HepG2 (cell line): ENCODE results near the gene CCT3. TPM values are rescaled to one million over a fixed set of nuclear protein-coding genes. Genes with fewer than 3 reads are reported as not detected.
"Not testable (repeated sequence)": the region's sequence is repeated elsewhere in the genome, so short reads cannot be mapped to it uniquely, and the experiment has no call there.

Experiments
- ATAC-seq: fragments of 200-7000 bp; cut with Tn5 transposase; 3 replicates; pipeline ENCODE4 v1.9.1; 2020; ENCODE audit warnings: mild to moderate bottlenecking, moderate library complexity
- BruUV-seq: library from RNA; stranded (reverse); fragments of 400-500 nt; replicated peaks from 2 replicates; lab custom pipeline; 2021; lab: Mats Ljungman, UMichigan
- CTCF ChIA-PET: fragments of 300-600 bp; formaldehyde crosslinking; extraction: SDS; loops from one replicate; lab custom pipeline; 2021; ENCODE audit warnings: low total read pairs, inconsistent platforms, low intra/inter-chr PET ratio; lab: Yijun Ruan, JAX
- POLR2A ChIA-PET: fragments of 350-600 bp; sonication (Branson Sonifier 250); formaldehyde crosslinking; loops from one replicate; lab custom pipeline; 2020; ENCODE audit warnings: antibody characterized with exemption, inconsistent platforms; lab: Yijun Ruan, JAX
- DNase-seq: peaks from one replicate; pipeline ENCODE4 v3.0.0-alpha.2; 2015; ENCODE audit warnings: low spot score
- FAIRE-seq: peaks from 3 replicates; lab custom pipeline; 2011; peaks lifted over from hg19 to GRCh38; lab: Jason Lieb, UNC
- H2AFZ ChIP-seq: one replicate; pipeline ENCODE4 v1.6.1; 2011; ENCODE audit warnings: low read length, inconsistent platforms
- H3K27ac ChIP-seq: fragments of 300-600 bp; 3 replicates; pipeline ENCODE4 v1.8.0; 2011; ENCODE audit warnings: mixed run types, mild to moderate bottlenecking, mixed read lengths, low read length, inconsistent platforms; ENCODE audit not compliant: insufficient read depth; ENCODE audit errors: extremely low read length
- H3K27me3 ChIP-seq, 2 experiments: fragments of 200-600 bp in 1 of 2; 2 replicates in 1 of 2; 3 replicates in 1 of 2; pipeline versions ENCODE4 v1.6.0 to v1.8.0; 2011; ENCODE audit warnings: low read length in 2 of 2, mild to moderate bottlenecking in 2 of 2, moderate library complexity in 2 of 2, inconsistent platforms in 1 of 2; ENCODE audit not compliant: insufficient read depth in 2 of 2, control insufficient read depth in 1 of 2
- H3K36me3 ChIP-seq, 2 experiments: fragments of 200-600 bp in 1 of 2; replicated peaks in 1 of 2; 2 replicates in 1 of 2; 3 replicates in 1 of 2; pipeline versions ENCODE4 v1.5.1 to v1.8.0; 2011; ENCODE audit warnings: low read length in 2 of 2, inconsistent platforms in 1 of 2; ENCODE audit not compliant: insufficient read depth in 2 of 2, control insufficient read depth in 1 of 2
- H3K4me1 ChIP-seq: 2 replicates; pipeline ENCODE4 v1.5.1; 2012; ENCODE audit warnings: low read length, inconsistent platforms; ENCODE audit not compliant: insufficient read depth
- H3K4me2 ChIP-seq: 2 replicates; pipeline ENCODE4 v1.6.0; 2011; ENCODE audit warnings: low read depth, low read length, inconsistent platforms
- H3K4me3 ChIP-seq, 3 experiments: fragments of 200-600 bp in 1 of 3; sonication (generic), shearing (Covaris generic) in 1 of 3; replicated peaks in 1 of 3; 2 replicates each; pipeline ENCODE4 v1.5.1; 2011 to 2016; ENCODE audit warnings: low read length in 3 of 3, inconsistent platforms in 2 of 3, low read depth in 2 of 3, mild to moderate bottlenecking in 2 of 3, control low read depth in 1 of 3, mixed read lengths in 1 of 3; ENCODE audit not compliant: insufficient read depth in 1 of 3
- H3K79me2 ChIP-seq: one replicate; pipeline ENCODE4 v1.6.1; 2011; ENCODE audit warnings: low read length, inconsistent platforms; ENCODE audit not compliant: insufficient read depth
- H3K9ac ChIP-seq: 2 replicates; pipeline ENCODE4 v1.6.0; 2011; ENCODE audit warnings: mild to moderate bottlenecking, low read depth, low read length, inconsistent platforms; ENCODE audit not compliant: insufficient read depth
- H3K9me3 ChIP-seq: 2 replicates; pipeline ENCODE4 v1.5.1; 2012; ENCODE audit warnings: mild to moderate bottlenecking, low read length
- H4K20me1 ChIP-seq: 2 replicates; pipeline ENCODE4 v1.6.0; 2011; ENCODE audit warnings: inconsistent platforms, mild to moderate bottlenecking, low read length, moderate library complexity; ENCODE audit not compliant: insufficient read depth
- JUN ChIP-seq: sonication (generic); formaldehyde crosslinking; IDR thresholded peaks from 2 replicates; pipeline ENCODE4 v1.4.0; 2020; ENCODE audit warnings: mild to moderate bottlenecking, missing genetic modification reagents
- MEF2D ChIP-seq: sonication (generic); formaldehyde crosslinking; IDR thresholded peaks from 2 replicates; pipeline ENCODE4 v1.5.1; 2020; ENCODE audit warnings: mild to moderate bottlenecking, missing genetic modification reagents
- NCOA1 ChIP-seq: sonication (generic); formaldehyde crosslinking; IDR thresholded peaks from 2 replicates; pipeline ENCODE4 v1.9.0; 2021; ENCODE audit warnings: missing genetic modification reagents
- RFX1 ChIP-seq: fragments of 450-650 bp; IDR thresholded peaks from 2 replicates; pipeline ENCODE4 v1.6.1; 2017
- SOX13 ChIP-seq, 3 experiments: fragments of 450-650 bp in 1 of 3; sonication (generic) in 1 of 3; formaldehyde crosslinking in 1 of 3; IDR thresholded peaks in 2 of 3; conservative IDR thresholded peaks in 1 of 3; 2 replicates each; pipeline versions ENCODE4 v1.5.0 to v1.6.1; 2016 to 2020; ENCODE audit warnings: antibody characterized with exemption in 1 of 3, mild to moderate bottlenecking in 1 of 3, missing compliant biosample characterization in 1 of 3, missing genetic modification reagents in 1 of 3, moderate library complexity in 1 of 3
- ZNF121 ChIP-seq: sonication (generic); formaldehyde crosslinking; IDR thresholded peaks from 2 replicates; pipeline ENCODE4 v1.5.0; 2020; ENCODE audit warnings: mild to moderate bottlenecking, missing genetic modification reagents
- ZNF337 ChIP-seq: sonication (generic); formaldehyde crosslinking; IDR thresholded peaks from 2 replicates; pipeline ENCODE4 v1.5.1; 2020; ENCODE audit warnings: missing genetic modification reagents, low read depth, mild to moderate bottlenecking, borderline replicate concordance
- WGBS: methylation state at CpG from one replicate; pipeline ENCODE4 v1.1.6; 2017; ENCODE audit warnings: low lambda C conversion rate; 5-methylcytosine and 5-hydroxymethylcytosine counted together
- in situ Hi-C: cut with HindIII; loops from 2 replicates; pipeline ENCODE4 v1.10.0; 2017; ENCODE audit warnings: low pct_unique_long_range_greater_than_20kb; ENCODE audit not compliant: extremely low pct_ligation_motif_present
- intact Hi-C: fragments of 100-400 bp; cut with micrococcal nuclease; formaldehyde crosslinking; loops from one replicate; pipeline ENCODE4 v1.10.0; 2022; ENCODE audit not compliant: unreplicated experiment
- polyA plus RNA-seq, 8 experiments: library from polyadenylated mRNA; depleted of rRNA in 3 of 8; stranded (reverse) in 7 of 8; unstranded in 1 of 8; fragments of >200 nt; fragmentation: Illumina TruSeq in 4 of 8; extraction: Trizol in 4 of 8; gene quantifications; 2 replicates each; pipeline versions ENCODE4 v1.2.1 to v1.2.3, GENCODE V29; 2011 to 2016; ENCODE audit warnings: low read depth in 4 of 8, missing spikeins in 1 of 8, mixed read lengths in 1 of 8; ENCODE audit not compliant: insufficient read depth in 1 of 8
- total RNA-seq, 5 experiments: library from RNA; depleted of rRNA; stranded (reverse); fragments of >200 nt; fragmentation: Illumina TruSeq; extraction: Trizol; gene quantifications; 2 replicates each; pipeline ENCODE4 v1.2.3, GENCODE V29; 2016; ENCODE audit warnings: low read depth in 1 of 5
- TF ChIP-seq, protein P1 (sequence below): IDR thresholded peaks from 2 replicates; pipeline ENCODE4 v1.4.0; 2020; ENCODE audit warnings: mild to moderate bottlenecking, missing genetic modification reagents
- TF ChIP-seq, protein P2 (sequence below): IDR thresholded peaks from 2 replicates; pipeline ENCODE4 v1.6.1; 2016; ENCODE audit warnings: control low read depth
- TF ChIP-seq, protein P3 (sequence below): sonication (generic); formaldehyde crosslinking; IDR thresholded peaks from 2 replicates; pipeline ENCODE4 v1.4.0; 2020; ENCODE audit warnings: missing genetic modification reagents, borderline replicate concordance

CCT3 gene
- total and polyA plus RNA-seq, 2 of the 13 experiments (the other 11 are each of a cell fraction or from before 2014, with no cell fraction given) = 319 to 615 TPM

DNA sequence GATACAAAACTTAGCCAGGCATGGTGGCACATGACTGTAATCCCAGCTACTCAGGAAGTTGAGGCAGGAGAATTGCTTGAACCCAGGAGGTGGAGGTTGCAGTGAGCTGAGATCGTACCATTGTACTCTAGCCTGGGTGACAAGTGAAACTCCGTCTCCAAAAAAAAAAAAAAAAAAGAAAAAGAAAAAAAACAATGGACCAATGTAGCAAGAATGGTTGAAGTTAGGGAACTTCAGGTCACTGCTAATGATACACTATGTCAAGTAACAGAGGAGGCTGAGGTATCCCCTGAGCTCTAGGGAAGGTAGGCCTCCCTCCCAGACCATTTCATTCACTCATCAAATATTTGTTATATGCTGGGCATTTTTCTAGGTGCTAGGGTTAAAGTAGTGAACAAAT lies 7.9 kb upstream of the CCT3 start:
- H3K9me3 ChIP-seq, BruUV-seq: not testable (repeated sequence)
- POLR2A ChIA-PET = interaction anchor here (0.7 to 0.8 kb wide), 2 partner anchors 25 to 98 kb away, joined by 3 to 4 read pairs; no protein-coding TSS in a partner anchor

DNA sequence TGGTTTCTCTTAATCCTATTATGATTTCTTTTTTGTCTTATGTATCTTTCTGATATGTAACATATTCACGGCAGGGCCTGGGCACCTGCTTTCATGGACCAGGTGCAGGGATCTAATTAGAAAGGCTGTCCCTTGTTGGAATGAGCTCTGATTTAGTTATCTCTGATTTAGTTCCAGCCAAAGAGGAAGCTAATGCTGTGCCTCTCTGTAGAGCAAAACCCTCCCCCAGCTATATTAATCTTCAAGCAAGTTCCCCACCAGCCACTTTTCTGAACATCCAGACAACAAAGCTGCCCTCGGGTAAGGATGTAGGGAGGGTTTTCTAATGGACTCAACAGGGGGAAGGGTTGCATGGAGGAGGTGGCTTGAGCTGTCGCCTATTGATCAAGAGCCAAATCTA lies 6.3 kb upstream of the CCT3 start:
- DNase-seq (no peak), FAIRE-seq (no peak), ATAC-seq (no peak)
- intact Hi-C loops (no loop called here), in situ Hi-C loops (no loop called here)
- no peaks in the 10 kb centered on the region for H3K79me2 ChIP-seq
- no peak overlapping the region for H3K4me3 ChIP-seq
- POLR2A ChIA-PET = interaction anchor here (0.6 to 1.1 kb wide), 2 partner anchors 71 to 101 kb away, joined by 3 read pairs; no protein-coding TSS in a partner anchor
- no peaks in the 10 kb centered on the region for H3K27me3 ChIP-seq
- no TSS peak for BruUV-seq
- no peak overlapping the region for H2AFZ ChIP-seq
- CTCF ChIA-PET = no interaction called here
- 85% methylated on average over 3 of the region's 3 CpGs for WGBS
- H3K4me2 ChIP-seq = no peak overlapping the region
- peaks cover 2% of the 10 kb centered on the region; the same call in 1 of the 2 replicates for H3K4me1 ChIP-seq
- no peaks in the 10 kb centered on the region for H4K20me1 ChIP-seq
- H3K27ac ChIP-seq = no peak overlapping the region
- H3K36me3 ChIP-seq = no peaks in the 10 kb centered on the region
- no peaks in the 10 kb centered on the region for H3K9me3 ChIP-seq
- H3K9ac ChIP-seq = no peak overlapping the region
- TF ChIP-seq, protein P1, sequence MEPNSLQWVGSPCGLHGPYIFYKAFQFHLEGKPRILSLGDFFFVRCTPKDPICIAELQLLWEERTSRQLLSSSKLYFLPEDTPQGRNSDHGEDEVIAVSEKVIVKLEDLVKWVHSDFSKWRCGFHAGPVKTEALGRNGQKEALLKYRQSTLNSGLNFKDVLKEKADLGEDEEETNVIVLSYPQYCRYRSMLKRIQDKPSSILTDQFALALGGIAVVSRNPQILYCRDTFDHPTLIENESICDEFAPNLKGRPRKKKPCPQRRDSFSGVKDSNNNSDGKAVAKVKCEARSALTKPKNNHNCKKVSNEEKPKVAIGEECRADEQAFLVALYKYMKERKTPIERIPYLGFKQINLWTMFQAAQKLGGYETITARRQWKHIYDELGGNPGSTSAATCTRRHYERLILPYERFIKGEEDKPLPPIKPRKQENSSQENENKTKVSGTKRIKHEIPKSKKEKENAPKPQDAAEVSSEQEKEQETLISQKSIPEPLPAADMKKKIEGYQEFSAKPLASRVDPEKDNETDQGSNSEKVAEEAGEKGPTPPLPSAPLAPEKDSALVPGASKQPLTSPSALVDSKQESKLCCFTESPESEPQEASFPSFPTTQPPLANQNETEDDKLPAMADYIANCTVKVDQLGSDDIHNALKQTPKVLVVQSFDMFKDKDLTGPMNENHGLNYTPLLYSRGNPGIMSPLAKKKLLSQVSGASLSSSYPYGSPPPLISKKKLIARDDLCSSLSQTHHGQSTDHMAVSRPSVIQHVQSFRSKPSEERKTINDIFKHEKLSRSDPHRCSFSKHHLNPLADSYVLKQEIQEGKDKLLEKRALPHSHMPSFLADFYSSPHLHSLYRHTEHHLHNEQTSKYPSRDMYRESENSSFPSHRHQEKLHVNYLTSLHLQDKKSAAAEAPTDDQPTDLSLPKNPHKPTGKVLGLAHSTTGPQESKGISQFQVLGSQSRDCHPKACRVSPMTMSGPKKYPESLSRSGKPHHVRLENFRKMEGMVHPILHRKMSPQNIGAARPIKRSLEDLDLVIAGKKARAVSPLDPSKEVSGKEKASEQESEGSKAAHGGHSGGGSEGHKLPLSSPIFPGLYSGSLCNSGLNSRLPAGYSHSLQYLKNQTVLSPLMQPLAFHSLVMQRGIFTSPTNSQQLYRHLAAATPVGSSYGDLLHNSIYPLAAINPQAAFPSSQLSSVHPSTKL = no peak
- TF ChIP-seq, protein P2, sequence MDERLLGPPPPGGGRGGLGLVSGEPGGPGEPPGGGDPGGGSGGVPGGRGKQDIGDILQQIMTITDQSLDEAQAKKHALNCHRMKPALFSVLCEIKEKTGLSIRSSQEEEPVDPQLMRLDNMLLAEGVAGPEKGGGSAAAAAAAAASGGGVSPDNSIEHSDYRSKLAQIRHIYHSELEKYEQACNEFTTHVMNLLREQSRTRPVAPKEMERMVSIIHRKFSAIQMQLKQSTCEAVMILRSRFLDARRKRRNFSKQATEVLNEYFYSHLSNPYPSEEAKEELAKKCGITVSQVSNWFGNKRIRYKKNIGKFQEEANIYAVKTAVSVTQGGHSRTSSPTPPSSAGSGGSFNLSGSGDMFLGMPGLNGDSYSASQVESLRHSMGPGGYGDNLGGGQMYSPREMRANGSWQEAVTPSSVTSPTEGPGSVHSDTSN (CRISPR knock-in tag) = no peak
- TF ChIP-seq SOX13 (IDR thresholded peaks at IDR 0.05) = no peak
- no peak for TF ChIP-seq SOX13 (CRISPR knock-in tag; conservative IDR thresholded peaks at IDR 0.05 in 1 of 2, IDR thresholded peaks at IDR 0.05 in 1 of 2)
- TF ChIP-seq ZNF121 (CRISPR knock-in tag) = no peak
- TF ChIP-seq, protein P3, sequence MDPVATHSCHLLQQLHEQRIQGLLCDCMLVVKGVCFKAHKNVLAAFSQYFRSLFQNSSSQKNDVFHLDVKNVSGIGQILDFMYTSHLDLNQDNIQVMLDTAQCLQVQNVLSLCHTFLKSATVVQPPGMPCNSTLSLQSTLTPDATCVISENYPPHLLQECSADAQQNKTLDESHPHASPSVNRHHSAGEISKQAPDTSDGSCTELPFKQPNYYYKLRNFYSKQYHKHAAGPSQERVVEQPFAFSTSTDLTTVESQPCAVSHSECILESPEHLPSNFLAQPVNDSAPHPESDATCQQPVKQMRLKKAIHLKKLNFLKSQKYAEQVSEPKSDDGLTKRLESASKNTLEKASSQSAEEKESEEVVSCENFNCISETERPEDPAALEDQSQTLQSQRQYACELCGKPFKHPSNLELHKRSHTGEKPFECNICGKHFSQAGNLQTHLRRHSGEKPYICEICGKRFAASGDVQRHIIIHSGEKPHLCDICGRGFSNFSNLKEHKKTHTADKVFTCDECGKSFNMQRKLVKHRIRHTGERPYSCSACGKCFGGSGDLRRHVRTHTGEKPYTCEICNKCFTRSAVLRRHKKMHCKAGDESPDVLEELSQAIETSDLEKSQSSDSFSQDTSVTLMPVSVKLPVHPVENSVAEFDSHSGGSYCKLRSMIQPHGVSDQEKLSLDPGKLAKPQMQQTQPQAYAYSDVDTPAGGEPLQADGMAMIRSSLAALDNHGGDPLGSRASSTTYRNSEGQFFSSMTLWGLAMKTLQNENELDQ = no peak
- no peak for TF ChIP-seq MEF2D
- no peak for TF ChIP-seq ZNF337 (CRISPR knock-in tag)
- no peak for TF ChIP-seq JUN (CRISPR knock-in tag)
- TF ChIP-seq NCOA1 (CRISPR knock-in tag) = no peak
- no peak for TF ChIP-seq RFX1

More for the DNA sequence above, 7.9 kb upstream of the CCT3 start:
- H3K4me1 ChIP-seq, H4K20me1 ChIP-seq, ATAC-seq, H3K79me2 ChIP-seq, H2AFZ ChIP-seq, H3K4me3 ChIP-seq, H3K9ac ChIP-seq, CTCF ChIA-PET, intact Hi-C loops, DNase-seq, H3K4me2 ChIP-seq, H3K36me3 ChIP-seq, in situ Hi-C loops, FAIRE-seq, H3K27me3 ChIP-seq, H3K27ac ChIP-seq: not testable (repeated sequence)
- 85% methylated on average over 2 of the region's 2 CpGs for WGBS
